Measurements from ENCODE around the gene SETD4. TPM values are rescaled to one million over a fixed set of nuclear protein-coding genes. Genes with fewer than 3 reads are reported as not detected.

SETD4 gene
- total and polyA plus RNA-seq, 2 of the 13 experiments (the other 11 are each of a cell fraction or from before 2014, with no cell fraction given): 7.1 to 14.4 TPM

DNA sequence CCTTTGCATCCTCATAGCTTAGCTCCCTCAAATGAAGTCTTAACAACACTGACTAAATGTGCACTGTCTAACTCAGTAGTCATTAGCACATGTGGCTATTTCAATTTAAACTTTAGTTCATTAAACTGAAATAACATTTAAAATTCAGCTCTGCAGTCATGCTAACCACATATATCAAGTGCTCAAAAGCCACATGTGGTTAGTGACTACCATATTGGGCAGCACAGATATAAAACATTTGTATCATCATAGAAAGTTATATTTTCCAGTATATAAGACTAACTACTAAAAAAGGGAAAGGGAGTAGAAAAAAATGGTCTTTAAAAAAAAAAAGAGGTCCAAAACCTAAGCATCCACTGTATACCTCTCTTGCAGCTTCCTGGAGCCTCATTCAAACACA lies 64.1 kb downstream of the SETD4 start (continued):
- TF ChIP-seq, protein P1, sequence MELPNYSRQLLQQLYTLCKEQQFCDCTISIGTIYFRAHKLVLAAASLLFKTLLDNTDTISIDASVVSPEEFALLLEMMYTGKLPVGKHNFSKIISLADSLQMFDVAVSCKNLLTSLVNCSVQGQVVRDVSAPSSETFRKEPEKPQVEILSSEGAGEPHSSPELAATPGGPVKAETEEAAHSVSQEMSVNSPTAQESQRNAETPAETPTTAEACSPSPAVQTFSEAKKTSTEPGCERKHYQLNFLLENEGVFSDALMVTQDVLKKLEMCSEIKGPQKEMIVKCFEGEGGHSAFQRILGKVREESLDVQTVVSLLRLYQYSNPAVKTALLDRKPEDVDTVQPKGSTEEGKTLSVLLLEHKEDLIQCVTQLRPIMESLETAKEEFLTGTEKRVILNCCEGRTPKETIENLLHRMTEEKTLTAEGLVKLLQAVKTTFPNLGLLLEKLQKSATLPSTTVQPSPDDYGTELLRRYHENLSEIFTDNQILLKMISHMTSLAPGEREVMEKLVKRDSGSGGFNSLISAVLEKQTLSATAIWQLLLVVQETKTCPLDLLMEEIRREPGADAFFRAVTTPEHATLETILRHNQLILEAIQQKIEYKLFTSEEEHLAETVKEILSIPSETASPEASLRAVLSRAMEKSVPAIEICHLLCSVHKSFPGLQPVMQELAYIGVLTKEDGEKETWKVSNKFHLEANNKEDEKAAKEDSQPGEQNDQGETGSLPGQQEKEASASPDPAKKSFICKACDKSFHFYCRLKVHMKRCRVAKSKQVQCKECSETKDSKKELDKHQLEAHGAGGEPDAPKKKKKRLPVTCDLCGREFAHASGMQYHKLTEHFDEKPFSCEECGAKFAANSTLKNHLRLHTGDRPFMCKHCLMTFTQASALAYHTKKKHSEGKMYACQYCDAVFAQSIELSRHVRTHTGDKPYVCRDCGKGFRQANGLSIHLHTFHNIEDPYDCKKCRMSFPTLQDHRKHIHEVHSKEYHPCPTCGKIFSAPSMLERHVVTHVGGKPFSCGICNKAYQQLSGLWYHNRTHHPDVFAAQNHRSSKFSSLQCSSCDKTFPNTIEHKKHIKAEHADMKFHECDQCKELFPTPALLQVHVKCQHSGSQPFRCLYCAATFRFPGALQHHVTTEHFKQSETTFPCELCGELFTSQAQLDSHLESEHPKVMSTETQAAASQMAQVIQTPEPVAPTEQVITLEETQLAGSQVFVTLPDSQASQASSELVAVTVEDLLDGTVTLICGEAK (IDR thresholded peaks at IDR 0.05): no peak
- TF ChIP-seq, protein P1 (CRISPR knock-in tag; IDR thresholded peaks at IDR 0.05): no peak
- TF ChIP-seq ZNF670 (CRISPR knock-in tag; IDR thresholded peaks at IDR 0.05; ENCODE audit: borderline replicate concordance) (no peak), NR3C1 (CRISPR knock-in tag; IDR thresholded peaks at IDR 0.05) (no peak), POLR2G (IDR thresholded peaks at IDR 0.05; ENCODE audit: low read depth, low read length) (no peak), ARNT (IDR thresholded peaks at IDR 0.05) (no peak)

Measured in HepG2 (cell line).